ENCODE measurements around the gene SPATA6.

DNA sequence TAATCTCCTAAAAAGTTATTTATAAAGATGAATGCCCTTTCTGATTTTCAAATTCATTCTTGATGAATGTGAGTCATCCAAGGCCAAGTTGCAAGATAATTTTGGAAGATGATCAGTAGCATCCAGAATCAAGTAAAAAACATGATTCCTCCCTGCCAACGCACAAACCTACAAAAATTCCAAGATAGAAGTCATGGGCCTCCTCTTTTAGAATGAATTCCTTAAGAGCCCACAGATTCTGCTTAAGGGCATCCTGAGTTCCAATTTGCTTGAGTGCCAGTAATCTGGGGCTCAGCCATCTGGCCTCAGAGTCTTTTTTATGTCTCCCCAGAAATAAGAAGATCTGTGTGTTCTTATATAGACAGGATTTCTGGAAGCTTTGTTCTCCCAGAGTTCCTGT is 23.2 kb upstream of the SPATA6 start:
- TF ChIP-seq, protein P1, sequence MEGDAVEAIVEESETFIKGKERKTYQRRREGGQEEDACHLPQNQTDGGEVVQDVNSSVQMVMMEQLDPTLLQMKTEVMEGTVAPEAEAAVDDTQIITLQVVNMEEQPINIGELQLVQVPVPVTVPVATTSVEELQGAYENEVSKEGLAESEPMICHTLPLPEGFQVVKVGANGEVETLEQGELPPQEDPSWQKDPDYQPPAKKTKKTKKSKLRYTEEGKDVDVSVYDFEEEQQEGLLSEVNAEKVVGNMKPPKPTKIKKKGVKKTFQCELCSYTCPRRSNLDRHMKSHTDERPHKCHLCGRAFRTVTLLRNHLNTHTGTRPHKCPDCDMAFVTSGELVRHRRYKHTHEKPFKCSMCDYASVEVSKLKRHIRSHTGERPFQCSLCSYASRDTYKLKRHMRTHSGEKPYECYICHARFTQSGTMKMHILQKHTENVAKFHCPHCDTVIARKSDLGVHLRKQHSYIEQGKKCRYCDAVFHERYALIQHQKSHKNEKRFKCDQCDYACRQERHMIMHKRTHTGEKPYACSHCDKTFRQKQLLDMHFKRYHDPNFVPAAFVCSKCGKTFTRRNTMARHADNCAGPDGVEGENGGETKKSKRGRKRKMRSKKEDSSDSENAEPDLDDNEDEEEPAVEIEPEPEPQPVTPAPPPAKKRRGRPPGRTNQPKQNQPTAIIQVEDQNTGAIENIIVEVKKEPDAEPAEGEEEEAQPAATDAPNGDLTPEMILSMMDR (IDR thresholded peaks at IDR 0.05): no peak
- TF ChIP-seq POLR2A (IDR thresholded peaks at IDR 0.05): no peak

Data from testis (tissue), 2 donors.